Lower leg skin (tissue), 4 donors: Measurements from ENCODE around the gene STPG3. TPM values are rescaled to one million over a fixed set of nuclear protein-coding genes. Genes with fewer than 3 reads are reported as not detected.

Experiments
- DNase-seq, 2 donors: peaks; one replicate each; pipeline ENCODE4 v3.0.0-alpha.2; 2019; ENCODE audit warnings: low spot score in 2 of 2
- H3K4me3 ChIP-seq: fragments of 200-600 bp; sonication (generic); 2 replicates; pipeline ENCODE4 v1.5.1; 2017; ENCODE audit warnings: mild to moderate bottlenecking, low read depth; ENCODE audit not compliant: poor library complexity, severe bottlenecking
- CTCF ChIP-seq, 3 donors: fragments of 450-650 bp; IDR thresholded peaks; one replicate each; pipeline ENCODE4 v1.5.1; 2016; ENCODE audit warnings: antibody characterized with exemption in 3 of 3, mild to moderate bottlenecking in 3 of 3, moderate library complexity in 2 of 3
- POLR2A ChIP-seq, 2 donors: fragments of 450-650 bp; IDR thresholded peaks; one replicate each; pipeline ENCODE4 v1.6.1; 2016 to 2017; ENCODE audit warnings: antibody characterized with exemption in 2 of 2, mild to moderate bottlenecking in 1 of 2, moderate library complexity in 1 of 2
- WGBS, 2 donors: methylation state at CpG; one replicate each; pipeline ENCODE4 v1.1.5; 2018; 5-methylcytosine and 5-hydroxymethylcytosine counted together
- intact Hi-C: fragments of 100-400 bp; cut with DNase I; formaldehyde crosslinking; loops from one replicate; pipeline ENCODE4 v1.15.0; 2023; ENCODE audit warnings: low total_unique reads
- total RNA-seq, 4 donors: library from RNA; depleted of rRNA; stranded (reverse); fragments of >200 nt; gene quantifications; one replicate each; pipeline ENCODE4 v1.1.0, GENCODE V29; 2016

STPG3 gene
- total RNA-seq, 4 donors from 2014 or later, result not detected

DNA sequence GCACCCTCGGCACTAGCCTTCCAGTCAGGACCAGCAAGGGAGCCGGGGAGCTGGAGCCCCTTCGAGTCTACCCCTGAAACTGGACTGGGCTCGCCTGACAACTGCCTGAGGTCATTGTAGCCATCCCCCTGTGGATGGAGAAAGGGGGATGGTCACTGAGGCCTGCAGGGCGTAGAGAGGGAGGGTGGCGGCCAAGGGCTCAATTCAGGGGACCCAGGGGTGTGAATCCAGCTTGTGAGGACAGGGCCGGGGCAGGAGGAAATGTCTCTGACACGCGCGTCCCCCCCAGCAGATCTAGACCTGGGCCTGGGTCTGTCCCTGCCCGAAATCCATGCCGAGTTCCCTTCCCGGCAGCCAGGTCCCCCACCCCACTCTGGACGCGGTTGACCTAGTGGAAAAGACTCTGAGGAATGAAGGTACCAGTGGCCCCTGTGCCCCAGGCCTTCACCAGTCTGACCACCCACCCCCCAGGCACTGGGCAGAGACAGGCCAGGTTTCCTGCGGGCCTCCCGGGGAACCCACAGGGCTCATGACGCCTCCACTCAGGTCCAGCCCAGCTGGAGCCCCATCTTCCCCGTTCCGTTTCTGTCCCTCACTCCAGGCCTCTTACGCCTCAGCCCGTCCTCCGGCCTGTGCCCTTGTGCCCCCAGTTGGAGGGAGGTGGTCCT, 19.6 kb upstream of the STPG3 start:
- TF ChIP-seq CTCF (IDR thresholded peaks at IDR 0.05), result no peak
- TF ChIP-seq POLR2A (IDR thresholded peaks at IDR 0.05), result no peak
- intact Hi-C loops, result loop anchor here (2.0 kb wide), 1 partner anchor 57 kb away; no protein-coding TSS in a partner anchor
- H3K4me3 ChIP-seq, result no peak overlapping the region
- WGBS, 2 donors, result 79 to 80% methylated on average over 20 to 23 of the region's 23 CpGs
- DNase-seq, result no peak

DNA sequence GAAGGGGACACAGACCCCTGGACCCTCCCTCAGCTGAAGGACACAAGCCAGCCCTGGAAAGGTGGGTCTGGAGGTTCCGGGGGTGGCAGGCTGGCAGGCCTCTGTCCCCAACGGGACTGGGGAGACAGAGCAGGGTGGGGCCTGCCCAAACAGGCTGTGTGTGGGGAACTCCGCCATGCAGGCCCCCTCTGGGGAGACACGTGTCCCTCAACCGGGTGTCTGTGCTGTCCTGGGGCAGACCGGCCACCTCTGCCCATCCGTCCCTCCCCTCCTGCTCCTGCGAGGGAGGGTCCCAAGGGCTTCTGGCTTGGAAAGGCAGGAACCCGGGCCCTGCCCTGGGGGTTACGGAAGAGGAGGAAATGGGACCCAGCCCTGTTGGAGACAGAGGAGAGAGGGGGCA, 19.0 kb upstream of the STPG3 start:
- DNase-seq, result no peak
- WGBS, 2 donors, result 55 to 62% methylated on average over 10 of the region's 10 CpGs
- intact Hi-C loops, result no loop called here
- no peak overlapping the region for H3K4me3 ChIP-seq
- TF ChIP-seq CTCF (IDR thresholded peaks at IDR 0.05), result no peak
- no peak for TF ChIP-seq POLR2A (IDR thresholded peaks at IDR 0.05)

- WGBS, 2 donors, result 53 to 72% methylated on average over 13 to 24 of the region's 24 CpGs
- intact Hi-C loops, result no loop called here
- TF ChIP-seq POLR2A (IDR thresholded peaks at IDR 0.05) (no peak), CTCF (IDR thresholded peaks at IDR 0.05) (no peak)
- DNase-seq, result no peak
- no peak overlapping the region for H3K4me3 ChIP-seq
Observed at GRCh38 chr9:137232510-137232909, 18.6 kb upstream of the STPG3 start.

- no peak overlapping the region for H3K4me3 ChIP-seq
- DNase-seq, result no peak
- 66 to 71% methylated on average over 27 to 36 of the region's 40 CpGs for WGBS, 2 donors
- TF ChIP-seq POLR2A (IDR thresholded peaks at IDR 0.05) (no peak), CTCF (IDR thresholded peaks at IDR 0.05) (no peak)
- intact Hi-C loops, result no loop called here
Observed at GRCh38 chr9:137233143-137233980, 17.7 kb upstream of the STPG3 start.

- DNase-seq, result no peak
- intact Hi-C loops, result no loop called here
- 55 to 66% methylated on average over 16 to 24 of the region's 40 CpGs for WGBS, 2 donors
- H3K4me3 ChIP-seq, result no peak overlapping the region
- TF ChIP-seq POLR2A (IDR thresholded peaks at IDR 0.05) (no peak), CTCF (IDR thresholded peaks at IDR 0.05) (no peak)
Observed at GRCh38 chr9:137234055-137234697, 16.9 kb upstream of the STPG3 start.
